Measurements from ENCODE around the gene PRORP.

GRCh38 chr14:35088514-35088913, 33.8 kb upstream of the PRORP start:
- TF ChIP-seq CTCF (IDR thresholded peaks at IDR 0.05) (no peak), EZH2 (IDR thresholded peaks at IDR 0.05) (no peak), EZH2phosphoT487 (IDR thresholded peaks at IDR 0.05) (no peak)

All from neural progenitor cell (in vitro differentiated cells).